ENCODE results near the gene DDX47.

GRCh38 chr12:12837813-12838153, 24.6 kb downstream of the DDX47 start:
- TF ChIP-seq CTCF (IDR thresholded peaks at IDR 0.05) (no peak), POLR2A (IDR thresholded peaks at IDR 0.05) (no peak)
